ENCODE results near the gene USP46. TPM values are rescaled to one million over a fixed set of nuclear protein-coding genes. Genes with fewer than 3 reads are reported as not detected.

The USP46 gene
- total and polyA plus RNA-seq, 4 donors, result 4.8 to 24.1 (median 14.5) TPM

DNA sequence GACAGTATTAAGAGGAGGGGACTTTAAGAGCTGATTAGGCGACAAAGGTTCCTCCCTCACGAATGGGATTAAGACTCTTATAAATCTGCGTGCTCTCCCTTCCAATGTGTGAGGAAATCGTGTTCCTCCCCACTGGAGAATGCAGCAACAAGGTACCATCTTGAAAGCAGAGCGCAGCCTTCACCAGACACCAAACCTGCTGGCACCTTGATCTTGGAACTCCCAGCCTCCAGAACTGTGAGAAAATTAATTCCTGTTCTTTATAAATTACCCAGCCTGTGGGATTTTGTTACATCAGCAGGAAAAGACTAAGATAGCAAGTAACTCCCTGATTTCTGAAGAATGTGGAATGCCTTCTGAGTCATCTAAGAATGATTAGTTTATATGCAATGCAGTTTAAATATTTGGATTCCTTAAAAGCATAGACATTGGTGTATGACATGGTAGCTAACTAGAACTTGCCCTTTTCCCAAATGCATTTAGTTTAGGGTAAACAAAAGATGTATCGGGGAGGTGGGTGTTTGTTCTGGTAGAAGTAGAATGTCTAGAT lies 86.1 kb downstream of the USP46 start:
- no peak overlapping the region for H3K27ac ChIP-seq (ENCODE audit: low read depth in 1 of 2, low read length in 2 of 2)
- H3K4me1 ChIP-seq (ENCODE audit: control insufficient read depth in 1 of 2, insufficient read depth in 2 of 2, low read length in 2 of 2), result peaks cover 0 to 2% of the 10 kb centered on the region in 2 donors
- intact Hi-C loops (cut with DNase I), result no loop called here
- H3K36me3 ChIP-seq (ENCODE audit: control insufficient read depth in 1 of 2, insufficient read depth in 2 of 2, low read length in 1 of 2), result no peaks in the 10 kb centered on the region
- no peaks in the 10 kb centered on the region for H3K27me3 ChIP-seq (ENCODE audit: control insufficient read depth in 1 of 2, insufficient read depth in 2 of 2, low read length in 1 of 2)
- DNase-seq, result no peak
- 92 to 94% methylated on average over 6 of the region's 6 CpGs for WGBS, 2 donors
- no peak for ATAC-seq (ENCODE audit: low FRiP score)
- H3K4me3 ChIP-seq (ENCODE audit: low read length in 2 of 2), result no peak overlapping the region
- H3K9me3 ChIP-seq (ENCODE audit: control insufficient read depth, low read length), result no peaks in the 10 kb centered on the region

DNA sequence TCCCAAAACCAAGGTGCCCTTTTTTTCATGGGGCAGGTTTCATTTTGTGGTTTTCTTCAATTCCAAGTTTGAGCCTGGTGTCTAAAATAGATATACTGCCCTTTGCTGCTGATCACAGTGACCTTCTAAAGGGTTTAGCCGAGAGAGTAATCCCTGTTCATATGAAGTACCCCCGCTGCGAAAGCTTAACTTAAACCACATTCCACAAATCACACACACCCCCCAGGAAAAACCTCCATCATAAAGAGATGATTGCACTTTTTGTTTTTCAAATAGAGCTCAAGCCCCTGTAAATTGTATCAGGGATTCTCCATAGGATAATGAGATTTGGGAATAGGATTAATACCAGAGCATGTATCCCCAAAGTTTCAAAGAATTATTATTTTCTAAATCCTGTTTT lies 90.8 kb downstream of the USP46 start:
- Histone ChIP-seq H3K9me3 (ENCODE audit: control insufficient read depth, low read length) (no peaks in the 10 kb centered on the region), H3K4me1 (ENCODE audit: control insufficient read depth in 1 of 2, insufficient read depth in 2 of 2, low read length in 2 of 2) (peaks cover 0 to 2% of the 10 kb centered on the region in 2 donors), H3K27ac (ENCODE audit: low read depth in 1 of 2, low read length in 2 of 2) (no peak overlapping the region), H3K36me3 (ENCODE audit: control insufficient read depth in 1 of 2, insufficient read depth in 2 of 2, low read length in 1 of 2) (no peaks in the 10 kb centered on the region), H3K27me3 (ENCODE audit: control insufficient read depth in 1 of 2, insufficient read depth in 2 of 2, low read length in 1 of 2) (no peaks in the 10 kb centered on the region), H3K4me3 (ENCODE audit: low read length in 2 of 2) (no peak overlapping the region)
- WGBS, 2 donors, result 97 to 98% methylated on average over 3 of the region's 3 CpGs
- ATAC-seq (ENCODE audit: low FRiP score) (no peak), DNase-seq (no peak)
- intact Hi-C loops (cut with DNase I), result no loop called here

DNA sequence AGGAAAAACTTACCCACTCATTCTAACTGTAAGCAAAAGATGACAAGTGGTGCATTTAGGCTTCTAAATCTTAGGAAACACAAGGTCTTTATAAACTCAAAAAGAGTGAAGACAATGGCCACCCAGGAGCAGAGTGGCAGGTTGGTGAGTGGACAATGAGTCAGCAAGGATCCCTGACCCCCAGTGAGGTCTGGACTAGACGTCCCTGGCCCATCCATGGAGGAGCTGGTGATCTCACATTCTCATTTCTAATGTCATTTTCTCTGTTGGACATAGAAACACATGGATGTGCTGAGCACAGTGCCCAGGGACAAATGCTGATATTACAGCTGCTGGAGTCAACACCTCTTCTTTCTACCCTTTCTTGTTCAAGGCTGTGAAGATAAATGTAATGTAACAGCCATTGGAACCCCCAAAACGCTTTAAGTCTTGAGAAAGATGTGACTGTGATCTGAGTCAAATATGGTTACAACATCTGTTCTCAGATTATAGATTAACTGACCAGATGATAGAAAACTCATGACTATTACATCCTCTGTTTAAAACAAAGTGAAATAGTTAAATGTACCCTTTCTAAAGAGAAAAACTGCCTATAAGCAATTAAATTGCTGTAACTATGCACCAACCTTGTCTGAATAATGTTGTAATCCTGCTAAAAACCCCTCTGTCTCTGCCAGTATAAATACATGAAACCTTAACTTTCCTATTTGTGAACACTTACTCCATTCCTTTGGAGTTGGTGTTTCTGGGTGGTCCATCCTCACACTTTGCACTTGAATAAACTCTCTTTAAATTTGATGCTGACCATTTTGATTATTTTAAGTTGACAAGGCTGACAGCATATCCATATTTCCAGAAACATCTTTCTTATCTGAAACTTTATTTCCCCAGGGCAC lies 92.7 kb downstream of the USP46 start:
- no peak overlapping the region for H3K4me3 ChIP-seq (ENCODE audit: low read length in 2 of 2)
- intact Hi-C loops (cut with DNase I), result no loop called here
- ATAC-seq (ENCODE audit: low FRiP score), result no peak
- WGBS, 2 donors, result 44 to 58% methylated on average over 2 of the region's 2 CpGs
- no peak overlapping the region for H3K27ac ChIP-seq (ENCODE audit: low read depth in 1 of 2, low read length in 2 of 2)
- no peaks in the 10 kb centered on the region for H3K36me3 ChIP-seq (ENCODE audit: control insufficient read depth in 1 of 2, insufficient read depth in 2 of 2, low read length in 1 of 2)
- H3K4me1 ChIP-seq (ENCODE audit: control insufficient read depth in 1 of 2, insufficient read depth in 2 of 2, low read length in 2 of 2), result no peaks in the 10 kb centered on the region
- DNase-seq, result no peak
- no peaks in the 10 kb centered on the region for H3K9me3 ChIP-seq (ENCODE audit: control insufficient read depth, low read length)
- no peaks in the 10 kb centered on the region for H3K27me3 ChIP-seq (ENCODE audit: control insufficient read depth in 1 of 2, insufficient read depth in 2 of 2, low read length in 1 of 2)

DNA sequence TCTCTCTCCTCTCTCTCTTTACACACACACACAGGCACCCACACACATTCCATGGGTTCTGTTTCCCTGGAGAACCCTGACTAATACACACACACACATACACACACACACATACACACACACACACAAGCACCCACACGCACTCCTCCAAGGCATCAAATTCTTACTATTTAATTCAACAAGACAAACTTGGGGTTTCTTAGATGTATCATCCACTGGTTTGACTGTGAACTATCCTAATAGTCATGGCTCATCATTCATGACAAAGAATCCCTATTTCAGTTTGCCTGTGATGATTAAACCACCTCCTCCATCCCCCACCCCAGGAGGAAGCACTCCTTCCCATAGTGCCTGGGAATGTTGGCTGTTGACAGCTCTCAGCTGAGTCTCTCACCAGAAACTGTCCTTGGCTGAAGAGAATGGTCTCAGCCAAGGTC lies 98.2 kb downstream of the USP46 start:
- no peak for DNase-seq
- no peak overlapping the region for H3K27ac ChIP-seq (ENCODE audit: low read depth in 1 of 2, low read length in 2 of 2)
- H3K4me3 ChIP-seq (ENCODE audit: low read length in 2 of 2), result no peak overlapping the region
- H3K4me1 ChIP-seq (ENCODE audit: control insufficient read depth in 1 of 2, insufficient read depth in 2 of 2, low read length in 2 of 2), result no peaks in the 10 kb centered on the region
- intact Hi-C loops (cut with DNase I), result no loop called here
- no peaks in the 10 kb centered on the region for H3K36me3 ChIP-seq (ENCODE audit: control insufficient read depth in 1 of 2, insufficient read depth in 2 of 2, low read length in 1 of 2)
- H3K27me3 ChIP-seq (ENCODE audit: control insufficient read depth in 1 of 2, insufficient read depth in 2 of 2, low read length in 1 of 2), result peaks cover 0 to 1% of the 10 kb centered on the region in 2 donors
- H3K9me3 ChIP-seq (ENCODE audit: control insufficient read depth, low read length), result no peaks in the 10 kb centered on the region
- 81 to 94% methylated on average over 1 of the region's 1 CpG for WGBS, 2 donors
- ATAC-seq (ENCODE audit: low FRiP score), result no peak

DNA sequence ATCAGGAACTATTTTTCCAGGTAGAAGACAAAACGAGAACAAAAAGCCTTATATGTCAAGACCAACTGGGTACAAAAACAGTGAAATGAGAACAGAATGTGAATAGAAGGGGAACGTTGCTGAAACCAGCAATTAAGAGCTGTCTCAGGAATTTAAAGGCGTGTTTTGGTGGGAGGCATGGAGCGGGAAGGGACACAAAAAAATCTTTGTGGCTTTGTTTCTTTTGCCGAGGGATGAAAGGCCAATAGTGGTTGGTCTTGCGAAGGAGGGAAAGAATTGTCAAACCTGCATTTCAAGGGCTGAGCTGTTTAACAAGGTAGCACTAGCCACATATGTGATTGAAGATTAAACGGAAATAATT lies 103.8 kb downstream of the USP46 start:
- 68 to 75% methylated on average over 7 of the region's 7 CpGs for WGBS, 2 donors
- Histone ChIP-seq H3K4me3 (ENCODE audit: low read length in 2 of 2) (no peak overlapping the region), H3K4me1 (ENCODE audit: control insufficient read depth in 1 of 2, insufficient read depth in 2 of 2, low read length in 2 of 2) (no peaks in the 10 kb centered on the region), H3K36me3 (ENCODE audit: control insufficient read depth in 1 of 2, insufficient read depth in 2 of 2, low read length in 1 of 2) (no peaks in the 10 kb centered on the region), H3K9me3 (ENCODE audit: control insufficient read depth, low read length) (no peaks in the 10 kb centered on the region), H3K27me3 (ENCODE audit: control insufficient read depth in 1 of 2, insufficient read depth in 2 of 2, low read length in 1 of 2) (peaks cover 0 to 1% of the 10 kb centered on the region in 2 donors), H3K27ac (ENCODE audit: low read depth in 1 of 2, low read length in 2 of 2) (no peak overlapping the region)
- DNase-seq, result no peak
- no peak for ATAC-seq (ENCODE audit: low FRiP score)
- intact Hi-C loops (cut with DNase I), result no loop called here

DNA sequence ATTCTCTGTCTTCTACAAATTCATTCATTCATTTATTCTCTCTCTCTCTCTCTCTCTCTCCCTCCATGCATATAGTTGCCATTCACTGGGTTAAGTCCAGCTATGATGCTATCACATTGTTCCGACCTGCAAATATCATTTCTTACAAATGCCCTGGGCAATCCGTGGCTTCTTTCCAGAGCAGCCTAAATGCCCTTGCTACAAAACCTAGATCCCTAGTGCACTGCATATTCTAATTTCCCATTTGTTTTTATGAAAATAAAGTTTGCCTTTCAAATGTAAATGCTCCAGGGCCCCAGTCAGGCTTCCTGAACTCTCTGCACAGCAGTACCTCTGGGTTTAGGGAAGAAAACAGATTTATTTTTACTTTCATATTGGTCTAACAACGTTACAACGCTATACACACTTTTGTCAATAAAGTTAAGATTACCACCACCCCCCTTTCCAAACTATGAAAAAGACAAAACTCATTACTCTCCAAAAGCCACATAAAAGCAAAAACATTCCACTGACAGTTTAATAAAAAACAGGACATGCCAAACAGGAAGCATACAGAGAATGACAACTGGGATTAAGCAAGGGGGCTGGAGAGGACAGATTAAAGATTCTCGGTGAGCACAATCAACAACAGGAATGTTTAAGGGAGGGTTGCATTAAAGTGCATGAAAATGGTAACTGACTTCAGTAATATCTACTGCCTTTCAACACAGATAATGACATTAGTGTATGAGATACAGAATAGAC lies 104.3 kb downstream of the USP46 start:
- Histone ChIP-seq H3K36me3 (ENCODE audit: control insufficient read depth in 1 of 2, insufficient read depth in 2 of 2, low read length in 1 of 2) (no peaks in the 10 kb centered on the region), H3K27me3 (ENCODE audit: control insufficient read depth in 1 of 2, insufficient read depth in 2 of 2, low read length in 1 of 2) (peaks cover 0 to 1% of the 10 kb centered on the region in 2 donors), H3K9me3 (ENCODE audit: control insufficient read depth, low read length) (no peaks in the 10 kb centered on the region), H3K4me3 (ENCODE audit: low read length in 2 of 2) (no peak overlapping the region), H3K4me1 (ENCODE audit: control insufficient read depth in 1 of 2, insufficient read depth in 2 of 2, low read length in 2 of 2) (no peaks in the 10 kb centered on the region), H3K27ac (ENCODE audit: low read depth in 1 of 2, low read length in 2 of 2) (no peak overlapping the region)
- no peak for ATAC-seq (ENCODE audit: low FRiP score)
- intact Hi-C loops (cut with DNase I), result loop anchor here in 1 of 2 donors (5.0 kb wide), 1 partner anchor 158 kb away; no protein-coding TSS in a partner anchor
- WGBS, 2 donors, result 29 to 37% methylated on average over 5 of the region's 5 CpGs
- no peak for DNase-seq

DNA sequence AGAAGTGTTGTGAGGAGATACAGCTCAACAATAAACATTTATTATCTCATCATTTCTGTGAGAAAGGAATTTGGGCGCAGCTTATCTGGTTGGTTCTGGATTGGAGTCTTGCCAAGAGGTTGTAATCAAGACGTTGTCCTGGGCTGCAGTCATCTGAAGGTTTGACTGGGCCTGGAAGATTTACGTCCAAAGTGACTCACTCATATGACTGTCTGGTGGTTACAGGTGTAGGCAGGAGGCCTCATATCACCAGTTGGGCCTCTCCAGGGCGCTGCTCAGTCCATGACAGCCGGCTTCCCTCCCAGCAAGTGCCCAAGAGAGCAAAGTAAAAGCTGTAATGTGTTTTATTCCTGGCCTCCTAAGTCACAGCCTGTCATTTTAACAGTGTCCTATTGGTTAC lies 106.3 kb downstream of the USP46 start:
- Histone ChIP-seq H3K27ac (ENCODE audit: low read depth in 1 of 2, low read length in 2 of 2) (no peak overlapping the region), H3K4me3 (ENCODE audit: low read length in 2 of 2) (no peak overlapping the region), H3K36me3 (ENCODE audit: control insufficient read depth in 1 of 2, insufficient read depth in 2 of 2, low read length in 1 of 2) (no peaks in the 10 kb centered on the region), H3K27me3 (ENCODE audit: control insufficient read depth in 1 of 2, insufficient read depth in 2 of 2, low read length in 1 of 2) (peaks cover 0 to 1% of the 10 kb centered on the region in 2 donors), H3K4me1 (ENCODE audit: control insufficient read depth in 1 of 2, insufficient read depth in 2 of 2, low read length in 2 of 2) (no peaks in the 10 kb centered on the region), H3K9me3 (ENCODE audit: control insufficient read depth, low read length) (no peaks in the 10 kb centered on the region)
- no peak for DNase-seq
- ATAC-seq (ENCODE audit: low FRiP score), result no peak
- 81% methylated on average over 5 of the region's 5 CpGs for WGBS, 2 donors
- intact Hi-C loops (cut with DNase I), result loop anchor here in 1 of 2 donors (5.0 kb wide), 1 partner anchor 160 kb away; no protein-coding TSS in a partner anchor

DNA sequence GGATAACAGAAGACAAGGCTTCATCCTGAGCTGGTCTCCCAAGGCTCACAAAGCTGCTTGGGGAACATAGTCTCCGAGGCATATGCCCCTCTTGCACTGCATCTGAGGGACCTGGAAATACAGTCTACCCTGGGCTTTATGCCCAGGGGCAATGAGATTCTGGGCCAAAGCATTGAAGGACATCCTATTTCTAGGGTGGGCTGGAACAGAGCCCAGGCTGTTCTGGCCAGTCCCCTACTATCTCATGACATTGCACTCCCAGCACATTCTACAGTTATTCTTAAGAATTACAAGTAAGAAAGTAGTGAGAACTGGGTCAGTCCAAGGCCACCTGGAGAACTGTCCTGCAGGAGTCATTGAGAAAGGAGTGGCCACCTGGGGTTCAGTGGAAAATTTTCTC lies 107.6 kb downstream of the USP46 start:
- intact Hi-C loops (cut with DNase I), result loop anchor here in 1 of 2 donors (5.0 kb wide), 1 partner anchor 161 kb away; no protein-coding TSS in a partner anchor
- Histone ChIP-seq H3K9me3 (ENCODE audit: control insufficient read depth, low read length) (no peaks in the 10 kb centered on the region), H3K4me3 (ENCODE audit: low read length in 2 of 2) (no peak overlapping the region), H3K27me3 (ENCODE audit: control insufficient read depth in 1 of 2, insufficient read depth in 2 of 2, low read length in 1 of 2) (no peaks in the 10 kb centered on the region), H3K27ac (ENCODE audit: low read depth in 1 of 2, low read length in 2 of 2) (no peak overlapping the region), H3K4me1 (ENCODE audit: control insufficient read depth in 1 of 2, insufficient read depth in 2 of 2, low read length in 2 of 2) (no peaks in the 10 kb centered on the region), H3K36me3 (ENCODE audit: control insufficient read depth in 1 of 2, insufficient read depth in 2 of 2, low read length in 1 of 2) (no peaks in the 10 kb centered on the region)
- DNase-seq, result no peak
- peak; percentile 36 for ATAC-seq (ENCODE audit: low FRiP score)
- WGBS, 2 donors, result 20 to 25% methylated on average over 1 of the region's 1 CpG
